NK-92 (cell line): ENCODE data around the gene CERS6.

ENCODE experiments used
- DNase-seq: peaks from one replicate; lab custom pipeline; 2025; ENCODE audit not compliant: unreplicated experiment; lab: John Stamatoyannopoulos, UW

The CERS6 gene

DNA sequence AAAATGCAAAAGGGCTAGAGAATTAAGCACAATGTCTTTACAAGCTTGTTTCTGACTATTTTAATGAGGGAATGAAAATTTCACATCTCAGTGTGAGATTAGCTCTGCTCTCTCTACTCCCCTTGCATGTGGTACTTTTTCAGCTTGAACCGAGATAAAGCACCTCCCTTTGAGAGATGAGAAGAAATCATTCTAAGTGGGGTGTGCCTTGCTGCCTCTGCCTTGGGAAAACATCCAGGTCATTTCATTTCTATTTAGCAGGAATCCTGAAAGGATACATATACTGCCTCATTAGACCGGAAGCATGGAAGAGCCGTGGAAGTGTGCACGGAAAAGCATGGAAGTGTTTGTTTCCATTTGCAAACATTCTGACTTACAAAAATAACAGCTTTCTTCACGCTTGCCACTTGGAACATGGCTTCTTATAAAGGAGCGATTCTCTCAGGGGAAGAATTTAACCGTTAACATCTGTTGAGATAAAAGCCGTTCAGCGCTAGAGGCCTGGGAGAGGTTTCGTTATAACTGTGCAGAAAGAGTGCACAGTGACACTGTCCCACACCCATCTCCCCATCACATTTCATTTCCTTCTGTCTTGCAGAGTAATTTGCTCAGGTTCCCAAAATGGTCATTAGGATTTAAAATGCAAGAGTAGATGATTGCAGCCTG, 363.1 kb downstream of the CERS6 start:
- no peak for DNase-seq

- DNase-seq: no peak
Observed at GRCh38 chr2:168819829-168820489, 363.9 kb downstream of the CERS6 start.

- DNase-seq: no peak
Observed at GRCh38 chr2:168821577-168821976, 365.5 kb downstream of the CERS6 start.

DNA sequence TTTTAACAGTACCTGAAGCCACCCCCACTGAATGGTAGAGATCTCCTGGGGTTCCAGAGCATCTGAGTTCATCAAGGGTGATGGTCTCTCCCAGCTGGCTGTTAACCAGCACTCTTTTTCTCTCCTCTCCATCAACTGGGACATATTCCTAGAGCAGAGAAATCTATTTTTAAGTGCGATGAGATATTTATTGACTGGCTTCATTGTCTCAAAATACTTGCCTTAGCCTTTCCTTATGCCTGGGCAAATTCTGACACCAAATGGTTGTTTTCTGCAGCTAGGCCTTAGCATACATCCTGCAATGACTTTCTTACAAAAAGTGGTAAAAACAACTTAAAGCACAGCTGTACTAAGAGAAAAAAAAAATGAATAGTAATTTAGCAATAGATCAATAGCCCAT, 365.9 kb downstream of the CERS6 start:
- DNase-seq: no peak
